ENCODE measurements around the gene GPC3. TPM values are rescaled to one million over a fixed set of nuclear protein-coding genes. Genes with fewer than 3 reads are reported as not detected.

Gene GPC3
- total and polyA plus RNA-seq, 2 donors (not counting 3 experiments of a cell fraction or from before 2014, with no cell fraction given): not detected

GRCh38 chrX:133650239-133650638 is 335.2 kb downstream of the GPC3 start:
- Histone ChIP-seq H3K9me3 (replicated peaks; ENCODE audit: control insufficient read depth, insufficient read depth, low read length) (no peaks in the 10 kb centered on the region), H4K20me1 (replicated peaks; ENCODE audit: control insufficient read depth, extremely low read depth, insufficient read depth, low read length) (no peaks in the 10 kb centered on the region), H3K79me2 (ENCODE audit: control insufficient read depth, insufficient read depth, low read length) (no peaks in the 10 kb centered on the region), H3K4me3 (replicated peaks in 1 of 3; ENCODE audit: insufficient read depth in 1 of 3, low read depth in 1 of 3, low read length in 3 of 3) (no peak overlapping the region), H3K36me3 (ENCODE audit: control insufficient read depth in 2 of 2, extremely low read depth in 1 of 2, insufficient read depth in 2 of 2, low read length in 2 of 2) (no peaks in the 10 kb centered on the region), H3K27me3 (ENCODE audit: control insufficient read depth in 2 of 2, insufficient read depth in 2 of 2, low read length in 2 of 2) (no peaks in the 10 kb centered on the region), H3K27ac (ENCODE audit: insufficient read depth, low read depth, low read length) (no peak overlapping the region), H3K4me2 (ENCODE audit: insufficient read depth, low read length) (no peak overlapping the region), H3K4me1 (ENCODE audit: control insufficient read depth, extremely low read depth, insufficient read depth, low read length) (no peaks in the 10 kb centered on the region), H2AFZ (ENCODE audit: low read depth, low read length) (no peak overlapping the region), H3K9ac (replicated peaks; ENCODE audit: extremely low read depth, insufficient read depth, low read length) (no peak overlapping the region), H3K9me1 (replicated peaks; ENCODE audit: control insufficient read depth, extremely low read depth, insufficient read depth, low read length) (no peaks in the 10 kb centered on the region)
- CTCF ChIA-PET: no interaction called here
- POLR2A ChIA-PET: no interaction called here
- TF ChIP-seq POLR2AphosphoS5 (IDR thresholded peaks at IDR 0.05; ENCODE audit: insufficient read depth, low read depth, low read length): no peak
- TF ChIP-seq JUN (IDR thresholded peaks at IDR 0.05; ENCODE audit: borderline replicate concordance, insufficient read depth, insufficient read length, low read depth): no peak
- TF ChIP-seq MYC (IDR thresholded peaks at IDR 0.05; ENCODE audit: low read depth, low read length): no peak
- TF ChIP-seq CTCF (IDR thresholded peaks at IDR 0.05; ENCODE audit: extremely low read depth in 1 of 2, insufficient read depth in 1 of 2, low read depth in 1 of 2, low read length in 2 of 2): no peak
- TF ChIP-seq FOS (IDR thresholded peaks at IDR 0.05; ENCODE audit: borderline replicate concordance, insufficient read depth, low read length): no peak
- TF ChIP-seq POLR2A (IDR thresholded peaks at IDR 0.05; ENCODE audit: low read depth, low read length): no peak
- no peak for TF ChIP-seq MAX (IDR thresholded peaks at IDR 0.05; ENCODE audit: insufficient read depth, insufficient read length)
- no peak for TF ChIP-seq GATA2 (IDR thresholded peaks at IDR 0.05; ENCODE audit: insufficient read depth, insufficient read length, low read depth, low read length)
- TF ChIP-seq EZH2 (IDR thresholded peaks at IDR 0.05; ENCODE audit: borderline replicate concordance, low read depth, low read length, severe bottlenecking): no peak
- BruUV-seq (replicated peaks): no TSS peak
- intact Hi-C loops (cut with micrococcal nuclease) (no loop called here), dilution Hi-C loops (cut with MboI; ENCODE audit: extremely low pct_ligation_motif_present, low sequenced_read_pairs) (no loop called here)
- DNase-seq (ENCODE audit: low read depth, low spot score) (no peak), FAIRE-seq (no peak)
